Fibroblast of villous mesenchyme (primary cell): ENCODE results near the gene BEGAIN. TPM values are rescaled to one million over a fixed set of nuclear protein-coding genes. Genes with fewer than 3 reads are reported as not detected.

Experiments
- DNase-seq: peaks from one replicate; pipeline ENCODE4 v3.0.0-alpha.2; 2010; ENCODE audit warnings: low read depth
- H3K4me3 ChIP-seq: 2 replicates; pipeline ENCODE4 v1.5.1; 2011; ENCODE audit warnings: low read depth, mild to moderate bottlenecking, low read length
- CTCF ChIP-seq: IDR thresholded peaks from 2 replicates; pipeline ENCODE4 v1.5.1; 2012; ENCODE audit warnings: low read depth, mild to moderate bottlenecking, low read length; ENCODE audit not compliant: insufficient read depth
- total RNA-seq: library from RNA; depleted of rRNA; stranded (reverse); fragments of >200 nt; gene quantifications from 2 replicates; pipeline ENCODE4 v1.2.3, GENCODE V29; 2012

The BEGAIN gene
- total RNA-seq, 1 donor: not detected

- DNase-seq: no peak
- TF ChIP-seq CTCF: no peak
- H3K4me3 ChIP-seq: peak overlapping the region; percentile 41
These were observed 673 bp downstream of the BEGAIN start for GRCh38 chr14:100586403-100587085.

GRCh38 chr14:100586153-100586402 is 1.1 kb downstream of the BEGAIN start:
- H3K4me3 ChIP-seq: no peak overlapping the region
- no peak for TF ChIP-seq CTCF
- DNase-seq: no peak

- no peak for TF ChIP-seq CTCF
- no peak for DNase-seq
- no peak overlapping the region for H3K4me3 ChIP-seq
These were observed 1.6 kb downstream of the BEGAIN start for GRCh38 chr14:100585448-100586152.

- no peak overlapping the region for H3K4me3 ChIP-seq
- no peak for DNase-seq
- TF ChIP-seq CTCF: no peak
These were observed 2.9 kb downstream of the BEGAIN start for GRCh38 chr14:100584056-100585031.

GRCh38 chr14:100583245-100583644 is 4.0 kb downstream of the BEGAIN start:
- TF ChIP-seq CTCF: no peak
- DNase-seq: no peak

GRCh38 chr14:100582496-100583165 is 4.6 kb downstream of the BEGAIN start:
- H3K4me3 ChIP-seq: no peak overlapping the region
- DNase-seq: no peak
- TF ChIP-seq CTCF: no peak

More at GRCh38 chr14:100583245-100583644, 4.0 kb downstream of the BEGAIN start:
- H3K4me3 ChIP-seq: no peak overlapping the region
